Neural cell (in vitro differentiated cells): ENCODE measurements around the gene KCNG3. TPM values are rescaled to one million over a fixed set of nuclear protein-coding genes. Genes with fewer than 3 reads are reported as not detected.

ENCODE experiments used
- H2AFZ ChIP-seq: fragments of 200-600, 300-800 bp; sonication (generic), shearing (Covaris generic); 2 replicates; pipeline ENCODE4 v1.6.0; 2014; ENCODE audit warnings: low read depth, mild to moderate bottlenecking, antibody characterized with exemption, low read length, moderate library complexity
- H3F3A ChIP-seq: fragments of 200-600 bp; shearing (Covaris generic); 2 replicates; pipeline ENCODE4 v1.6.1; 2016; ENCODE audit warnings: mild to moderate bottlenecking, moderate library complexity, mixed read lengths, antibody characterized with exemption, low read length; ENCODE audit not compliant: insufficient read depth, poor library complexity, severe bottlenecking
- H3K27ac ChIP-seq: fragments of 200-600, 300-800 bp; sonication (generic), shearing (Covaris generic); 2 replicates; pipeline ENCODE4 v1.5.1; 2014; ENCODE audit warnings: mild to moderate bottlenecking, low read length, moderate library complexity
- H3K27me3 ChIP-seq: fragments of 300-800, 200-600 bp; sonication (generic), shearing (Covaris generic); 2 replicates; pipeline ENCODE4 v1.6.0; 2014; ENCODE audit warnings: mild to moderate bottlenecking, low read depth, low read length, moderate library complexity; ENCODE audit not compliant: insufficient read depth
- H3K36me3 ChIP-seq: fragments of 300-800, 200-600 bp; sonication (generic), shearing (Covaris generic); 2 replicates; pipeline ENCODE4 v1.5.1; 2014; ENCODE audit warnings: mild to moderate bottlenecking, antibody characterized with exemption, low read length, moderate library complexity; ENCODE audit not compliant: insufficient read depth
- H3K4me2 ChIP-seq: fragments of 300-800, 200-600 bp; sonication (generic), shearing (Covaris generic); 2 replicates; pipeline ENCODE4 v1.6.0; 2014; ENCODE audit warnings: mild to moderate bottlenecking, low read length
- H3K4me3 ChIP-seq: fragments of 300-800, 200-600 bp; sonication (generic), shearing (Covaris generic); 2 replicates; pipeline ENCODE4 v1.5.1; 2014; ENCODE audit warnings: mild to moderate bottlenecking, low read length, moderate library complexity
- H3K79me2 ChIP-seq: fragments of 200-600 bp; shearing (Covaris generic); replicated peaks from 2 replicates; pipeline ENCODE4 v1.6.0; 2014; ENCODE audit warnings: mild to moderate bottlenecking, low read length, moderate library complexity; ENCODE audit not compliant: insufficient read depth
- H3K9ac ChIP-seq: fragments of 300-800, 200-600 bp; sonication (generic), shearing (Covaris generic); 2 replicates; pipeline ENCODE4 v1.6.1; 2016; ENCODE audit warnings: mild to moderate bottlenecking, low read length, mixed read lengths
- H3K9me2 ChIP-seq: fragments of 200-600 bp; shearing (Covaris generic); 2 replicates; pipeline ENCODE4 v1.6.1; 2016; ENCODE audit warnings: mild to moderate bottlenecking, low read length, mixed read lengths; ENCODE audit not compliant: insufficient read depth
- H3K9me3 ChIP-seq: fragments of 200-600, 300-800 bp; sonication (generic), shearing (Covaris generic); 2 replicates; pipeline ENCODE4 v1.6.1; 2016; ENCODE audit warnings: mild to moderate bottlenecking, mixed run types, low read length, moderate library complexity, mixed read lengths
- H4K20me1 ChIP-seq: fragments of 200-600 bp; shearing (Covaris generic); 2 replicates; pipeline ENCODE4 v1.6.1; 2016; ENCODE audit warnings: mild to moderate bottlenecking, mixed run types; ENCODE audit not compliant: insufficient read depth
- CTCF ChIP-seq: fragments of 450-650 bp; IDR thresholded peaks from 2 replicates; pipeline ENCODE4 v1.5.1; 2014; ENCODE audit warnings: antibody characterized with exemption, mild to moderate bottlenecking, moderate library complexity; ENCODE audit not compliant: poor library complexity, severe bottlenecking
- EP300 ChIP-seq: fragments of 450-650 bp; conservative IDR thresholded peaks from 2 replicates; pipeline ENCODE4 v1.6.1; 2014; ENCODE audit warnings: antibody characterized with exemption, mild to moderate bottlenecking, moderate library complexity; ENCODE audit not compliant: poor library complexity, severe bottlenecking
- EZH2 ChIP-seq: fragments of 200-600, 300-800 bp; shearing (Covaris generic), sonication (generic); IDR thresholded peaks from 2 replicates; pipeline ENCODE4 v1.6.1; 2014; ENCODE audit warnings: antibody characterized with exemption, low read length, borderline replicate concordance, mild to moderate bottlenecking; ENCODE audit not compliant: insufficient read depth, poor library complexity, severe bottlenecking
- MXI1 ChIP-seq: fragments of 450-650 bp; conservative IDR thresholded peaks from 2 replicates; pipeline ENCODE4 v1.6.1; 2014; ENCODE audit warnings: antibody characterized with exemption, mild to moderate bottlenecking; ENCODE audit not compliant: poor library complexity, severe bottlenecking
- POLR2AphosphoS5 ChIP-seq: IDR thresholded peaks from 2 replicates; pipeline ENCODE4 v1.6.1; 2012
- RAD21 ChIP-seq: fragments of 450-650 bp; conservative IDR thresholded peaks from 2 replicates; pipeline ENCODE4 v1.6.1; 2014; ENCODE audit warnings: antibody characterized with exemption, mild to moderate bottlenecking, moderate library complexity
- REST ChIP-seq: IDR thresholded peaks from 2 replicates; pipeline ENCODE4 v1.6.1; 2012; ENCODE audit warnings: borderline replicate concordance
- SMC3 ChIP-seq: fragments of 450-650 bp; conservative IDR thresholded peaks from 2 replicates; pipeline ENCODE4 v1.6.1; 2014; ENCODE audit warnings: antibody characterized with exemption, mild to moderate bottlenecking, moderate library complexity; ENCODE audit not compliant: poor library complexity
- TAF1 ChIP-seq: IDR thresholded peaks from 2 replicates; pipeline ENCODE4 v1.6.1; 2012; ENCODE audit warnings: low read depth
- polyA plus RNA-seq: library from polyadenylated mRNA; depleted of rRNA; stranded (reverse); fragments of >200 nt; gene quantifications from 2 replicates; pipeline ENCODE4 v1.2.3, GENCODE V29; 2014

Gene KCNG3
- polyA plus RNA-seq, 1 donor from 2014 or later = 0.74 TPM

GRCh38 chr2:42463570-42463969 lies 30.2 kb downstream of the KCNG3 start:
- H3K9ac ChIP-seq = no peak overlapping the region
- H3K36me3 ChIP-seq = no peaks in the 10 kb centered on the region
- H4K20me1 ChIP-seq = no peaks in the 10 kb centered on the region
- H3K27ac ChIP-seq = no peak overlapping the region
- TF ChIP-seq TAF1 (no peak), RAD21 (no peak), MXI1 (no peak), SMC3 (no peak), REST (no peak), EZH2 (no peak), EP300 (no peak), POLR2AphosphoS5 (no peak), CTCF (no peak)
- H3K9me2 ChIP-seq = no peaks in the 10 kb centered on the region
- H3K27me3 ChIP-seq = no peaks in the 10 kb centered on the region
- no peaks in the 10 kb centered on the region for H3F3A ChIP-seq
- no peak overlapping the region for H3K4me3 ChIP-seq
- no peak overlapping the region for H2AFZ ChIP-seq
- no peaks in the 10 kb centered on the region for H3K79me2 ChIP-seq
- no peaks in the 10 kb centered on the region for H3K9me3 ChIP-seq
- H3K4me2 ChIP-seq = no peak overlapping the region

- H2AFZ ChIP-seq = no peak overlapping the region
- H3K9ac ChIP-seq = no peak overlapping the region
- TF ChIP-seq SMC3 (no peak), EP300 (no peak), EZH2 (no peak), POLR2AphosphoS5 (no peak), REST (no peak), RAD21 (no peak), TAF1 (no peak), MXI1 (no peak), CTCF (no peak)
- H3K27me3 ChIP-seq = no peaks in the 10 kb centered on the region
- H3F3A ChIP-seq = no peaks in the 10 kb centered on the region
- no peak overlapping the region for H3K4me2 ChIP-seq
- no peak overlapping the region for H3K27ac ChIP-seq
- H4K20me1 ChIP-seq = no peaks in the 10 kb centered on the region
- H3K36me3 ChIP-seq = no peaks in the 10 kb centered on the region
- H3K9me2 ChIP-seq = no peaks in the 10 kb centered on the region
- H3K9me3 ChIP-seq = no peaks in the 10 kb centered on the region
- H3K79me2 ChIP-seq = no peaks in the 10 kb centered on the region
- no peak overlapping the region for H3K4me3 ChIP-seq
These were observed 34.5 kb downstream of the KCNG3 start for GRCh38 chr2:42459296-42459695.
